Fibroblast of mammary gland (primary cell): ENCODE results near the gene IFIT1B.

Experiments used
- DNase-seq: peaks from one replicate; pipeline ENCODE4 v3.0.0-alpha.2; 2010; ENCODE audit warnings: low read depth
- H3K4me3 ChIP-seq: 2 replicates; pipeline ENCODE4 v1.5.1; 2011; ENCODE audit warnings: low read depth, mild to moderate bottlenecking, low read length, moderate library complexity; ENCODE audit not compliant: control insufficient read depth
- TF ChIP-seq, protein P1 (sequence below): conservative IDR thresholded peaks from 2 replicates; pipeline ENCODE4 v1.5.1; 2011; ENCODE audit warnings: low read depth, low read length, inconsistent platforms; ENCODE audit not compliant: control insufficient read depth, insufficient read depth

The IFIT1B gene

DNA sequence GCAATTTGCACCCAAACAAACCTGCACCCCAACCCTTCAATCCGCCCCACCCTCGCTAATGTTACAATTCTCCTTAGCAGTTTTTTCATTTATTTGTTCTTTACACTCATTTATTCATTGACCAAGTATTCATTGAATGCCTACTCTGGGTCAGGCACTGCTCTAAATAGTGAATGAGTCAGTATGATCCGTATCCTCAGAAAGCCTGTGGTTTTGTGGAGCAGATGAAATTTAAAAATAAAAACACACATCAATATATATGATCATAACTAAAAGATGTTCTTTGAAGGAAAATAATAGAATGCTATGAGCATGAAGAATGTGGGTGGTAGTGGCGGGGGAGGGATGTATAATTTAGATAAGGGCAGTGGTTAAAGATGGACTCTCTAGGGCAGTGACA, 49.8 kb downstream of the IFIT1B start:
- peak; percentile 87 for DNase-seq
- no peak overlapping the region for H3K4me3 ChIP-seq
- TF ChIP-seq, protein P1, sequence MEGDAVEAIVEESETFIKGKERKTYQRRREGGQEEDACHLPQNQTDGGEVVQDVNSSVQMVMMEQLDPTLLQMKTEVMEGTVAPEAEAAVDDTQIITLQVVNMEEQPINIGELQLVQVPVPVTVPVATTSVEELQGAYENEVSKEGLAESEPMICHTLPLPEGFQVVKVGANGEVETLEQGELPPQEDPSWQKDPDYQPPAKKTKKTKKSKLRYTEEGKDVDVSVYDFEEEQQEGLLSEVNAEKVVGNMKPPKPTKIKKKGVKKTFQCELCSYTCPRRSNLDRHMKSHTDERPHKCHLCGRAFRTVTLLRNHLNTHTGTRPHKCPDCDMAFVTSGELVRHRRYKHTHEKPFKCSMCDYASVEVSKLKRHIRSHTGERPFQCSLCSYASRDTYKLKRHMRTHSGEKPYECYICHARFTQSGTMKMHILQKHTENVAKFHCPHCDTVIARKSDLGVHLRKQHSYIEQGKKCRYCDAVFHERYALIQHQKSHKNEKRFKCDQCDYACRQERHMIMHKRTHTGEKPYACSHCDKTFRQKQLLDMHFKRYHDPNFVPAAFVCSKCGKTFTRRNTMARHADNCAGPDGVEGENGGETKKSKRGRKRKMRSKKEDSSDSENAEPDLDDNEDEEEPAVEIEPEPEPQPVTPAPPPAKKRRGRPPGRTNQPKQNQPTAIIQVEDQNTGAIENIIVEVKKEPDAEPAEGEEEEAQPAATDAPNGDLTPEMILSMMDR, result no peak

DNA sequence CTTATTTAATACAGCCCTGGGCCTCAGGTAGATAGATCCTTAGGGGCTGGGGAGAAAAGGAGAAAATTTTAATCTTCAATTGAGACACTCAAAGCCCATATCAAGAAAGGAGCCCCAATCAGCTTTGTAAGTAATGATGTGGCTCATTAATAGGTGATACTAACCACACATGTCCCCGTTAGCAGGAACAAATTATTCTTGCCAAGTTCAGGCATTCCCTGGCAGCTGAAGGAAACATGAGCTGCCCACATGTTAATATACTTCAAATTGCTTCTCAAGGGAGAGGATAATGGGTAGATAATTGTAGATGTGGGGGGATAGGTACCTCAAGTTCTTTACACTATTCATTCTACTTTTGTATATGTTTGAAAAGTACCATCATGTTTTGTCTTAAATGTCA, 51.0 kb downstream of the IFIT1B start:
- no peak overlapping the region for H3K4me3 ChIP-seq
- peak; percentile 36 for DNase-seq
- TF ChIP-seq, protein P1, result no peak

DNA sequence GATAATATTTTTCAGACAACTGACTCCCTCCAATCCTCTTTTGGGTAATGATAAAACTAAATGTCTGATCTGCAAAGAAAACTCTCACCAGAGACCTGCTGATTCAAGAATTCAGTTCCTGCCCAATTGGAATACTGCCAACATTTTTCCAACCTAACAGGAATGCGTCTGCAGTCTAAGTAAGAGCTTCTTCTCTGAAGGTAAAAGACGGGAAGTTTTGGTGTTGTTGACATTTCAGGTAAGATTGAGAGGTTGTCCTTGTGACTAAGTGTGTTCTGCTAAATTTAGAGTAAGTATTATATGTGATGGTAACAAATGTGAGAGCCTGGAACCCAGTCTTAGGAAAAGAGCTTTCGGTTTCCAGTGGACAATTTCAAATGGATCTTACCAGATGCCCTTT, 54.1 kb downstream of the IFIT1B start:
- peak; percentile 65 for DNase-seq
- H3K4me3 ChIP-seq, result no peak overlapping the region
- TF ChIP-seq, protein P1, result no peak
